Stromal cell of bone marrow (primary cell): ENCODE data around the gene RETREG2.

Experiments
- DNase-seq: peaks from one replicate; pipeline ENCODE4 v3.0.0-alpha.2; 2012; ENCODE audit warnings: low read depth

Gene RETREG2, protein sequence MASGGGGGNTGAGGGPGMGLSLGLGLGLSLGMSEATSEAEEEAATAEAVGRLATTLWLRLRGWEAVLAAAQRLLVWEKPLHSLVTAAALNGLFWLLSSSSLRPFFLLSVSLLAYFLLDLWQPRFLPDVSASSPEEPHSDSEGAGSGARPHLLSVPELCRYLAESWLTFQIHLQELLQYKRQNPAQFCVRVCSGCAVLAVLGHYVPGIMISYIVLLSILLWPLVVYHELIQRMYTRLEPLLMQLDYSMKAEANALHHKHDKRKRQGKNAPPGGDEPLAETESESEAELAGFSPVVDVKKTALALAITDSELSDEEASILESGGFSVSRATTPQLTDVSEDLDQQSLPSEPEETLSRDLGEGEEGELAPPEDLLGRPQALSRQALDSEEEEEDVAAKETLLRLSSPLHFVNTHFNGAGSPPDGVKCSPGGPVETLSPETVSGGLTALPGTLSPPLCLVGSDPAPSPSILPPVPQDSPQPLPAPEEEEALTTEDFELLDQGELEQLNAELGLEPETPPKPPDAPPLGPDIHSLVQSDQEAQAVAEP

DNA sequence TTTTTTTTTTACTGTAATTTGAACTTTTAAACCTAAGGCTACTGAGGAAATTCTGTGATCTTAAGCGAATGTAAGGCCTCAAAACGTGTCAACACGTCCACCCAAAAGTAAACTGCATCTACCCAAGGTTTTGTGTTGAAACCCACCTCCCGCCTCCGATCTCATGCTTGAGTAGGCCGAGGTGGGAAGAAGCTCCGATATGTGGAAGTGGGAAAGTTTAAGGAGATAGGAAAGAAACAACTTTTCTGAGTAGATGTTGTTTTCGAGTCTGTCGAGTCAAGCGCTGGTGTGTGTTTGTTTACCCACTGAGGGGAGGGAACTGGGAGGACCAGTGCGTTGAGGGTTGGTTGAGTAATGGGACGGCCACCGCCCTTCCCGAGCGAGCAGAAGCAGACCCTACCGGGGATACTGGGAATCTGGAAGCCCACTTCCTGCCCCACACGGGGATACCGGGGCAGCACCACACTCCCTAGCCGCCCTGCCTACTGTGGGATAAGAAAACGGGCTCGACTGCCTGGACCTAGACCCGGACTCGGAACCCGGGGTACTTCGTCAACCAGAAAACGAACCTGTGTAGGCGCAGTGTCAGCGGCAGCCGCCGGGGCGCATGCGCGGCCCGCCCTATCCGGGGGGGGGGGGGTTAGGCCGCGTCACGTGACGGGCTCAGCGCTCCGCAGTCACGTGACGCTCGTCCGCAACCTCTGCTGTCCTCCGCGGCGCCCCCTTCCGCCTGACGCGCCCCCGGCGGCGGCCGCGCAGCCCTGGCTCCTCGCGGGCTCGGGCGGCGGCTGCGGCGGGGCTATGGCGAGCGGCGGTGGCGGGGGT, at the start of gene RETREG2:
TSS of gene RETREG2 (plus strand) at position 724 of the 825 bp plus-strand sequence. CDS start at position 802, 78 bp downstream.
- peak; percentile 79 for DNase-seq

DNA sequence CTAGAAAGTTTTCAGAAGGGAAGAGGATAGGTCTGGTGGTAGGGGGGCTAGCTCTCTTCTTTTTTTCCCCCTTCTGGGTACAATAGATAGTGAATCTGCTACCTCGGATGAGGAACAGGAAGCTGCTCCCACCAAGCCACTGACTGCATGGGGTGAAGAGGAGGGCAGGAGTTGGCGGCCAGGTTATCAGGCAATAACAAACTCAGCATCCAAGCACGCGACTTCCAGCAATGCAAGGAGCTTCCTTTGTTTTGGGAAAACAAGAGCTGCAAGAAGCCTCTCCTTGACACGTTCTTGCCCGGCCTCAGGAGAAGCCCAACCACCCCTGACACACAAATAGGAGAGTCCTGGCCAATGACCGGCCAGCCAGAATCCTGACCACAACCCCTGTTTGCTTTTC, 49.7 kb upstream of the RETREG2 start:
- DNase-seq: no peak

DNA sequence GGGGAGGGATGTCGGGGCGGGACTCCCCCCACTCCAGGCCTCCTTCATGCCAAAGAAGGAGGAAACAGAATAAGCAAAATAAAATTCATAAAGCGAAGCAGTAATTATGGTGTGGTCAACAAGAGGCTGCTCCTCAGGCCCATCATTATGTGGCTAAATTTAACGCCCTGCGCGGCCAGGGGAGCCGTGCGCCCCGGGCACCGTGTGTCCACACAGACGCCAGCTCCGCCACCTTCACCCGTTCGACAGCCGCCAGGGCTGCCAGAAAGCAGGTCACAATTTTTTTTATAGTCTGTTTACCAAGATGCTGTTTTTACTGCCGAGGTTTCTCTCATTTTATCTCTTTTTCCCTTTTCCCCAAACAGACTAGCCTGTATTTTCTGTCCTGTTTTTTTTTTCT, 48.5 kb upstream of the RETREG2 start:
- no peak for DNase-seq

GRCh38 chr2:219131327-219131726, 46.7 kb upstream of the RETREG2 start:
- DNase-seq: no peak

GRCh38 chr2:219131744-219132143, 46.3 kb upstream of the RETREG2 start:
- DNase-seq: no peak

DNA sequence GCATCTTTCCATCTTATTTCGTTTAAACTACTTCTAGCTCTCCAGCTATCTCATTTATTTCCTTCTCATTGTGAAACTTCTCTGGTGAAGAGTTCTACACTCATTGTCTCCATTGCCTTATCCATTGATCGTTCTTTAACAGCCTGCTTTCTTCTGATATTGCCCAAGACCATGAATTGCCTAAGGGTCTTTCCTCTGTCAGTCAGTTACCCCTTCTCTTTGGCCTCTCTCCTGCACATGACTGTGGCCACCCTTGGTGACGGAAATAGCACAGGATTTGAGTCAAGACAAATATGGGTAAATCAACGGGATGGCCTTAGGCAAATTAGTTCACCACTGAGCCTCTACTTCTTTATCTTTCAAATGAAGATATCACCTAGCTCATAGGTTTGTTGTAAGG, 44.1 kb upstream of the RETREG2 start:
- DNase-seq: no peak

- no peak for DNase-seq
Measured at GRCh38 chr2:219140722-219141121, 37.4 kb upstream of the RETREG2 start.

- DNase-seq: peak; percentile 83
Measured at GRCh38 chr2:219142329-219142728, 35.7 kb upstream of the RETREG2 start.

DNA sequence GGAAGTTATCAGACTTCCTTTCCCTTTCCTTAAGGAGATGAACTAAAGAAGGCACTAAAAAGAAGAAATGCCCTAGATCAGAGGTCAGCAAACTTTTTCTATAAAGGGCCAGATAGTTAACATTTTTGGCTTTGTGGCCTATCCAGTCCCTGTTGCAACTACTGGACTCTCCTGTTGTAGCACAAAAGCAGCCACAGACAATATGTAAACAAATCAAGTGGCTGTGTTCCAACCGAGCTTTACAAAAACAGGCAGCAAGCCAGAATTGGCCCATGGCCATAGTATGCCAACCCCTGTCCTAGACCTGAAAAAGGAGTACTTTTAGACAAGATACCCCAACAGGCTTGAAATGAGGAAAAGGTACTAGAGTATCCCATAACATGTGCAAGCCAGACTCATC, 28.4 kb upstream of the RETREG2 start:
- DNase-seq: no peak

DNA sequence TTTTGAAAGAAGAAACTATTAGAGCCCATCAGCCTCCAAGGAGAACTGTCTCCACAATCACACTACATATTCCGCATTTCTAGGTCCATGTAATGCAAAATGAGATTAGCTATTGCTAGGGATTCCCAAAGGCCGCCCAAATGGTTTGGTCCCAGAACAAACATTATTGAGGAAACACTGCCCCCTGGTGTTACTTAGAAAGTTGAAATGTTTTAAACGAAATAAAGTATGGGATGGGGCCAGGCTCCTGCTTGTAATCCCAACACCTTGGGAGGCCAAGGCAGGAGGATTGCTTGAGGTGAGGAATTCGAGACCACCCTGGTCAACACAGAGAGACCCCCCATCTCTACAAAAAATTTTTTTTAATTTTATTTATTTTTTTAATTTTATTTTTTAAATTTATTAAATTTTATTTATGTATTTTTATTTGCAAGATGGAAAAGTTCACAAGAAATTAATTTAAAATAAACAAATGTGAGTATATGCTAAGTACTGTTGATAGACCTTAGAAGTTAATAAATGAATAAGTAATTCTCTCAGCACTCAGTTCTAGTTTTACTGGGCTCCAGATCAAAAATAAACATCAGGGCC, 22.9 kb upstream of the RETREG2 start:
- DNase-seq: peak; percentile 49

- DNase-seq: no peak
Measured at GRCh38 chr2:219157396-219157795, 20.7 kb upstream of the RETREG2 start.

GRCh38 chr2:219158025-219158424, 20.1 kb upstream of the RETREG2 start:
- DNase-seq: no peak

- DNase-seq: no peak
Measured at GRCh38 chr2:219158586-219158985, 19.5 kb upstream of the RETREG2 start.

- no peak for DNase-seq
Measured at GRCh38 chr2:219159771-219160185, 18.3 kb upstream of the RETREG2 start.

- DNase-seq: peak; percentile 90
Measured at GRCh38 chr2:219160186-219161017, 17.7 kb upstream of the RETREG2 start, which contains the start of gene NHEJ1. TSS of gene NHEJ1 (minus strand) at chr2:219160815. CDS start at chr2:219158362, 2,453 bp downstream.

DNA sequence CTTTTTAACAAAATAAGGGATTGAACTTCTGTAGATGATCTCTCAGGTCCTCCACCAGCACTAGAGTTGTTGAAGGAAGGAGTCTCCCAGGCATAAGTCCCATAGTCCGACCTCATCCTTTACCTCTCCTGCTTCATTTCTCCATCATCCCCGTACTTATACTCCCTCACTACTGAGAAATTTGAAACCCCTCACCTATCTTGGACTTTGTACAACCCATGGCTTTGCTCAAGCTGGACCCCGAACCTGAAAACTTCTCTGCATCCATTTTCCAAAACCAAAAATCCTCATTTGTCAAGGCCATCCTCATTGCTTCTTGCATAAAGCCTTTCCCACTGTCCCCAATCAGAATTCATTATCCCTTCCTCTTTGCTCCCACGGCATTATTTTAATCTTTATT, 17.0 kb upstream of the RETREG2 start:
- no peak for DNase-seq

GRCh38 chr2:219163156-219163555, 14.9 kb upstream of the RETREG2 start:
- no peak for DNase-seq

- no peak for DNase-seq
Measured at GRCh38 chr2:219165058-219165911, 12.8 kb upstream of the RETREG2 start.

DNA sequence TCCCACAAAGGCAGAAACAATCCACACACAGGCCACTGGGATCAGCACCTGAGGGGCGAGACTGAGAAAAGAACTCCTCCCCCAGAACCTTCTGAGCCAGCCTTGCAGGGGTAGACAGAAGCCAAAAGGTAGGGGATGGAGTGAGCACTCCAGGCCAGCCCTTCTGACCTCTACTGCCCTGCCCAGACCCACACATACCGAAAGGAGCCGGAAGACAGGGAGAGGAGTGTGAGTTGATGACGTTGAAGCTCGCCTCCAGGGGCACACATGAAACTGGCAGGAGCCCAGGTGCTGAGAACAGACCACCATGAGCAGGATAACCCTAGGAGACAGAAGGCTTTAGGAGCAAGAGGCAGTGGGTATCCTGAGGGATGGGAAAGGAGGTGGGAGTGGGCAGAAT, 10.1 kb upstream of the RETREG2 start:
- DNase-seq: no peak

GRCh38 chr2:219168526-219168925, 9.5 kb upstream of the RETREG2 start:
- no peak for DNase-seq
